NB4 (cell line): ENCODE data around the gene CENPL.

Experiments used
- CTCF ChIP-seq: IDR thresholded peaks from one replicate; pipeline ENCODE4 v1.5.1; 2012; ENCODE audit warnings: low read depth, low read length
- MAX ChIP-seq: IDR thresholded peaks from 2 replicates; pipeline ENCODE4 v1.6.1; 2011; ENCODE audit warnings: low read depth, low read length
- MYC ChIP-seq: IDR thresholded peaks from 2 replicates; pipeline ENCODE4 v1.6.1; 2011; ENCODE audit warnings: low read depth, low read length
- POLR2A ChIP-seq: IDR thresholded peaks from 2 replicates; pipeline ENCODE4 v1.6.1; 2011; ENCODE audit warnings: mild to moderate bottlenecking; ENCODE audit not compliant: insufficient read length; ENCODE audit errors: extremely low read depth

- TF ChIP-seq CTCF (no peak), POLR2A (no peak), MAX (no peak), MYC (no peak)
These were observed 45.8 kb upstream of the CENPL start for GRCh38 chr1:173870252-173871075.
